Muscle of arm (tissue), 12 donors: Measurements from ENCODE around the gene XYLT1. TPM values are rescaled to one million over a fixed set of nuclear protein-coding genes. Genes with fewer than 3 reads are reported as not detected.
"Not testable (repeated sequence)": the region's sequence is repeated elsewhere in the genome, so short reads cannot be mapped to it uniquely, and the experiment has no call there.

Experiments used
- DNase-seq: peaks from one replicate; pipeline ENCODE4 v3.0.0-alpha.2; 2013
- polyA plus RNA-seq, 12 donors: library from polyadenylated mRNA; unstranded; fragments of 120-200 nt; gene quantifications; one replicate each; pipeline ENCODE4 v1.2.1, GENCODE V29; 2013; ENCODE audit not compliant: insufficient read length in 12 of 12

The XYLT1 gene
- polyA plus RNA-seq, 12 donors, result 4.7 to 11.0 (median 6.3) TPM; not detected in 1

DNA sequence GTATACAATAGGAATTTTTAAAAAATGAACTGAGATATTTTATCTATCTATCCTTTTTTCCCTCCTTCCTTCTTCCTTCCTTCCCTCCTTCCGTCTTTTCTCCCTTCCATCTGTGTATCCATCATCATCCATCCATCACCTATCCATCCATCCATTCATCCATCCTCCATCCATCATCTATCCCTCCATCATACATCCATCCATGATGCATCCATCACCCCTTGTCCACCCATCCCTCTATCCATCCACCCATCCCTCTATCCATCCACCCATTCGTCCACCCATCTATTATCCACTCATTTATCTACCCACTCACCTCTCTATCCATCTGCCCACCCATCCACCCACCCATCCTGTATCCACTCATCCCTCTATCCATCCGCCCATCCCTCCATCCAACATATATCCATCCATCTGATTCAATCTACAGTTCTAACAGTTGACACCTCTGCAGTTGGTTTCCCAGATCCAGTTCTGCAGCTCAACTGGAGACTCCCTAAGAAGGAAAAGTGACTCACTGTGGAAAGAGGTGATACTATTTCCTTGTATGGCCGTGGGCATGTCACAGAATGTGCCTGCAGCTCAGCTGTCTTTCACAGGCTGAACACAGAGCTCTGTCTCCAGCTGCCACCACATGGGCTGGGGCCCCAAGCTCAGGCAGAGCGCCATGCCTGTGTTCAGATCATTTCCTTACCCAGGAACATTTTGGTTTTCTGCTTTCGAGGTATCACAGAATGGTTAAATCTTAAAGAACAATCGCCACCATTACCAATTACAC lies 130.8 kb downstream of the XYLT1 start:
- no peak for DNase-seq

DNA sequence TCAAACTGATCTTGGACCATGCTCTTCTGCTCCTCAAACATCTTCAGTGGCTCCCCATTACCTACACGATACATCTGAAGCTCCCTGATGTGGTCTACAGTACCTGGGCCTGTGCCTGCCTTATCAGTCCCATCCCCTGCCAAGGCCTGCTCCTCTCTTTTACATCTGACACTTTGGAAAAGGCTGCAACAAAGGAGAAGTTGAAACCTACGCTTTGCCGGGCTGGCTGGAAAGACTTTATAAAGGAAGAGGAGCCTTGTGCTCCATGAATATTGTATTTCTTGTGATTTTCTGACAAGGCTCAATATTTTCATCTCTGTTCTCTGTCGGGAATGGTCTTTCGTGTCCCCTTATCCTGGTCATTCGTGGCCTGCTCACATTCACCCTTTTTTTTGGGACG lies 132.5 kb downstream of the XYLT1 start:
- DNase-seq, result no peak

DNA sequence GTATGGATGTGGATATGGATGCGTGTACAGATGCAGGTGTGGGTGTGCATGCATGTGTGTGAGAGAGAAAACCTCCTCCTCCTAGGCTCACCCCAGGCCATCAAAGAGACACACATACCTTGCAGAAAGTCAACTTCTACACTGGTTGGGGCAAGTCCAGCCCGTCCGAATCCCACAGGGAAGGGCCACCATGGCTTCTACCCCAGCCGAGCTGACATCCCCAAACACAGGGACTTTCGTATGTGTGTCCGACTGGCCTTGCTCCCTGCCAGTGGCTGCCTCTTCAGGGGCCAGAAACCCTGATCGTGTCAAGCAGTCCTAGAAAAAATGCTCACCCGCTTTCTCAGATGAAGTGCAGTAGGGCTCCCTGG lies 134.2 kb downstream of the XYLT1 start:
- DNase-seq, result no peak

DNA sequence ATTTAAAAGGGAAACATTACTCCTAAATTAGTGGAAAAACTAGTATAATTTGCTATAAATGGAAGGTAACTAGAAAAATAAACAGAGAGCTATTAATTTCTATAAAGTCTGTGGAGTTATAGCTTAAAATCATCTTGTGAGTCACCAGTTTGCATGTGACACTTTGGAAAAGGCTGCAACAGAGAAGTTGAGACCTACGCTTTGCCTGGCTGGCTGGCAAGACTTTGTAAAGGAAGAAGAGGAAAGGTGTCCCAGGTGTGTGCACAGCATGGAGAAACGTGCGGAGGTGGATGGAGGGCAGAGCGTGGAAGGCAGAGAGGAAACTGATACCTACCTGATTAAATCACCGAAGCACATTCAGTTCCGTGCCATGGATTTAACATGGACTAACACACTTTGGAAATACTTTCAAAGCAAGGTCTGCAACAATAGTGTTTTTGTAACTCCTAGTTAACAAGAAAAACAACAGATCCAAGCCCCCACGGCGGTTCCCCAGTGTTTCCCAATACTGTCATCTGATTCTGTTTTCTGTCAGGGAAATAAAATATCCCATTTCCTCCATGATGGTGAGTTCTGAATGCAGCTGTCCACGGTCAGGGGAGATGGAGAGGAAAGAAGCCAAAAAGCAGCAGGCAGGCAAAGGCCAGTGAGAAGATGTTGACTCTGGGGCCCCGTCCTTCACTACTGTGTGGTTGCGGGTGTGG lies 134.8 kb downstream of the XYLT1 start:
- DNase-seq, result no peak

GRCh38 chr16:17335406-17335805 lies 135.4 kb downstream of the XYLT1 start:
- not testable (repeated sequence) for DNase-seq

DNA sequence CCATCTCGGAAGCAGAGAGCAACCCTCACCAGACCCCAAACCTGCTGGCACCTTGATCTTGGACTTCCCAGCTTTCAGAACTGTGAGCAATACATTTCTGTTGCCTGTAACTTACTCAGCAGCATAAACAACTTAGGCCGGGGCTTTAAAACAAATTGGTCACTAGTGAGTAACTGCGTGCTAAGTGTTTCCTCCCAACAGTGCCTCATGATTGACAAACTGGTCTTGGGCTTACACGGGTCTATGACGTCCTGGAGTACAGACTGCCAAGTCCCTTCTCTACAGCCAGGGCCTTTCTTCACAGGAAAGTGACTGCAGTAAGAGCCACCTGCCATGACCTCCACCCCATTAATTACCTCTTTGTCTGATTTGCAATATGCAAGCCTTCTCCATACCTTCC lies 136.7 kb downstream of the XYLT1 start:
- DNase-seq, result no peak

DNA sequence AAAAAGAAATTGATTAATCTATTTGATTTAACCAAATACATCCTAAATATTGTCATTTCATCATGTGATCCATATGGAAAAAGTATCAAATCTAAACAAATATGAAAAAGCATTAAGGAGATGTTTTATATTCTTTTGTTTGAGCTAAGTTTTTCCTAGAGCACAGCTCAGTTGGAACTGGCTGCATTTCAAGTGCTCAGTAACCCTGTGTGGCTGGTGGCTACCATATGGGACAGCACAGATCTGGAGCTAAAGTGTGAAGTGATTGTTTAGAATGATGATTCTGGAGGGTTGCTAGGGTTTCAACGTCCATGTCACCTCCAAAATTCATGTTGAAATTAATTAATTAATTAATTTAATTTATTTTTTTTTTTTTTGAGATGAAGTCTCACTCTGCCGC lies 137.5 kb downstream of the XYLT1 start:
- peak; percentile 56 for DNase-seq

GRCh38 chr16:17331991-17332390 lies 138.8 kb downstream of the XYLT1 start:
- no peak for DNase-seq

- peak; percentile 73 for DNase-seq
Measured at GRCh38 chr16:17331071-17331607, 139.6 kb downstream of the XYLT1 start.

- DNase-seq, result no peak
Measured at GRCh38 chr16:17330044-17330443, 140.7 kb downstream of the XYLT1 start.

GRCh38 chr16:17329391-17329790 lies 141.4 kb downstream of the XYLT1 start:
- no peak for DNase-seq

- peak; percentile 74 for DNase-seq
Measured at GRCh38 chr16:17328932-17329331, 141.8 kb downstream of the XYLT1 start.

- DNase-seq, result peak; percentile 57
Measured at GRCh38 chr16:17327664-17328335, 143.0 kb downstream of the XYLT1 start.

GRCh38 chr16:17325476-17326143 lies 145.2 kb downstream of the XYLT1 start:
- DNase-seq, result no peak

DNA sequence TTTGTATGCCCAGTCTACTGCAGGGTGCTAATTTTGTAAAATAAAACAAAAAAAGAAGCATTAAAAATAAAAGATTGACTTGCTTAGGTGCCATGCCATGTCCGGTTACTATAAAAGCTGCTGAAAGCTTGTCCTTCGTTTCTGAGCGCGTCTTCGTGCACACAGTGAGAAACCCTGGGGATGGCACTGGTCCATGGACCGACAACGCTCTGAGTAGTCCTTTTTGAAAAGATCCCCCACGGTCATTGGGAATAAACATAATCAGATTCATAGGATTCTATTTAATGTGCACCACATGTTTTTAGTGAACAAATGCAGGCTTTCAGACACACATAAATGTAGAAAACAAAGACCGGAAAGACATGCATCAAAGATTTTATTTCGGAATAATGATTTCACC lies 146.3 kb downstream of the XYLT1 start:
- no peak for DNase-seq

DNA sequence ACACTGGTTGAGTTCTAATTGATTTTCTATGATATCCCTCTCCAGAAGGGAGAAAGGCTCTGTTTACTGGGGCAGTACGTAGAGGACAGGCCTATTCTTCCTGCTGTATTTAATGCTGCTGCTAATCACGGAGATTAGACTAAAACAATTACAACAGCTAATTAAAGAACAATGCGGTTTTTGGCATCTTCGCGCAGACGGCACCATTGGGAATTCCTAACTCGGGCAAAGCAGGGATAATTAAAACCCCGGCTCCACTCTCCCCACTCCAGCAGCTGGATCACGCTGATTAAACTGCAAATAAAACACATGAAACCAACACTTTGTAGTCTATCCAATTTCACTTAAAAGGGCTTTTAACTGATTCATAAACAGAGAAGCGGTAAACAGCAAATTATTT lies 147.6 kb downstream of the XYLT1 start:
- no peak for DNase-seq

GRCh38 chr16:17321824-17322223 lies 148.9 kb downstream of the XYLT1 start:
- DNase-seq, result no peak

- no peak for DNase-seq
Measured at GRCh38 chr16:17320009-17320408, 150.8 kb downstream of the XYLT1 start.

DNA sequence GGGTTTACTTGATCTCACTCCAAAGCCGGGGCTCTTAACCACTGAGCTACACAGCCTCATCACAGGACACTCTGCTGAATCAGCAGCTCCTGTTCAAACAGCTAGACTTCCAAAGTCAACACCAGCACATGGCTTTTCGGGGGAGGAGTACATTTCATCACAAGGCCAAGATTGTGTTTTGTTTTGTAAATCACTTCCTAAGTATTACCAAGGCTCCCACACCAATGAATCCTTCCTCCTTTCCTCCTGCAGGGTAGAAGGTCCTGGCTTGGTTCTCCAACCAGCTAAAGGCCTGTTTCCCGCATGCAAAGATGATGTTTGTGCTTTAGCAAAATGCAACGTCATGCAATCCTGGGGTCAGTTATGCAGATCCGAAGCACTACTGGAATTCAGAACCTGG lies 152.5 kb downstream of the XYLT1 start:
- no peak for DNase-seq

GRCh38 chr16:17316005-17316404 lies 154.8 kb downstream of the XYLT1 start:
- DNase-seq, result no peak

DNA sequence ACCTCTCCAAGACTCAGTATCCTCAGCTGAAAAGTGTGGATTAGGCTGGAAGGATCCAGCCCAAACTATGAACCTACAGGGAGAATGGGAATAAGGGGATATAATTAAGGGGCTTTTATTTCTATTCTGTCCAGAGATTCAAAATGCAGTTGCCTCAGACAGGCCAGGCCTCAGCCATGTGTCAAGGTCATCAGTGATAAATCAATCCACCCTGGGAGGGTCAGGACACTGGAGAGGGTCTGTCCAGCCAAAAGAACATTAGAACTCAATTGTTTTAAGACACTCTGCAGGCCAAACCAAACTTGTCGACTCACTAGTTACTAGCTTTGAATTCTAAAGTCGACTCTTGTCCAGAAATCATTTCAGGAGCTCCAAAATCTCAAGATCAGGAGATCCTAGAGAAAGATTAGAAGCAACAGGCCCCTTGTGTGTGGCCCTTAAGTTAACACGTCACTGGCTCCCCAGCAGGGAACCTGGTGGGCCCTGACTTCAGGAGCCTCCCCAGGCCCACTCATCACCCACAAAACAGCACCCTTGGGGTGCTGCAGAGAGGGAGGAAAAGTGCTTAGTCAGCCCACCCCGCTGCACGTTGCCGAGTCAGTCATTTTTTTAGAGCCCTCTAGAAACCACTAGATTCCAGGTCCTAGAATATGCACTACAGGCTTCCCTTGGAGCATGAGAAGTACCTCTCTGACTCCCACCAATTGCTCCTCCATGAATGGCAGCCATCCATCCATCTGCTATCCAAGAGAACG lies 156.8 kb downstream of the XYLT1 start:
- peak; percentile 43 for DNase-seq
